Mesenchymal stem cell (in vitro differentiated cells and primary cell): ENCODE results near the gene USP11.
"Not testable (repeated sequence)": the region's sequence is repeated elsewhere in the genome, so short reads cannot be mapped to it uniquely, and the experiment has no call there.

Source experiments
- DNase-seq: peaks from one replicate; pipeline ENCODE4 v3.0.0-alpha.2; 2013
- H2AFZ ChIP-seq: one replicate; pipeline ENCODE4 v1.6.1; 2013; ENCODE audit warnings: low read depth, mild to moderate bottlenecking, control low read depth, inconsistent platforms, low read length, moderate library complexity
- H2AK5ac ChIP-seq: 2 replicates; pipeline ENCODE4 v1.6.1; 2013; ENCODE audit warnings: low read length, moderate library complexity, mild to moderate bottlenecking, inconsistent platforms; ENCODE audit not compliant: severe bottlenecking
- H2BK120ac ChIP-seq: one replicate; pipeline ENCODE4 v1.6.1; 2013; ENCODE audit warnings: low read depth, mild to moderate bottlenecking, inconsistent platforms, low read length, moderate library complexity
- H2BK12ac ChIP-seq, 2 experiments: one replicate each; pipeline ENCODE4 v1.6.1; 2013; ENCODE audit warnings: inconsistent platforms in 2 of 2, low read length in 2 of 2, mild to moderate bottlenecking in 2 of 2, moderate library complexity in 2 of 2, control low read depth in 1 of 2
- H2BK15ac ChIP-seq: one replicate; pipeline ENCODE4 v1.6.1; 2013; ENCODE audit warnings: mild to moderate bottlenecking, low read depth, inconsistent platforms; ENCODE audit not compliant: poor library complexity, severe bottlenecking
- H2BK5ac ChIP-seq: 2 replicates; pipeline ENCODE4 v1.6.1; 2013; ENCODE audit warnings: low read depth, mild to moderate bottlenecking, low read length, control low read depth, inconsistent platforms; ENCODE audit not compliant: poor library complexity, severe bottlenecking
- H3K14ac ChIP-seq, 2 experiments: one replicate each; pipeline ENCODE4 v1.6.1; 2013; ENCODE audit warnings: inconsistent platforms in 2 of 2, low read length in 2 of 2, control low read depth in 1 of 2, mild to moderate bottlenecking in 1 of 2, moderate library complexity in 1 of 2
- H3K18ac ChIP-seq, 2 experiments: one replicate each; pipeline ENCODE4 v1.6.1; 2013; ENCODE audit warnings: inconsistent platforms in 2 of 2, low read length in 2 of 2, control low read depth in 1 of 2, low read depth in 1 of 2, mild to moderate bottlenecking in 1 of 2
- H3K23ac ChIP-seq, 2 experiments: one replicate each; pipeline ENCODE4 v1.6.1; 2013; ENCODE audit warnings: inconsistent platforms in 2 of 2, low read length in 2 of 2, mild to moderate bottlenecking in 2 of 2, moderate library complexity in 2 of 2, control low read depth in 1 of 2
- H3K27ac ChIP-seq: 2 replicates; pipeline ENCODE4 v1.5.1; 2013; ENCODE audit warnings: mild to moderate bottlenecking, moderate library complexity, low read length, control low read depth, inconsistent platforms; ENCODE audit not compliant: poor library complexity, severe bottlenecking
- H3K27me3 ChIP-seq, 2 experiments: 2 replicates each; pipeline versions ENCODE4 v1.6.1 to v1.7.0; 2013; ENCODE audit warnings: low read length in 2 of 2, mild to moderate bottlenecking in 2 of 2, moderate library complexity in 2 of 2, control low read depth in 1 of 2, inconsistent platforms in 1 of 2; ENCODE audit not compliant: control insufficient read depth in 1 of 2, insufficient read depth in 1 of 2
- H3K36me3 ChIP-seq, 2 experiments: 2 replicates each; pipeline versions ENCODE4 v1.6.1 to v1.7.0; 2013; ENCODE audit warnings: low read length in 2 of 2, control low read depth in 1 of 2, inconsistent platforms in 1 of 2, low read depth in 1 of 2, mild to moderate bottlenecking in 1 of 2; ENCODE audit not compliant: insufficient read depth in 2 of 2, control insufficient read depth in 1 of 2
- H3K4ac ChIP-seq, 2 experiments: one replicate each; pipeline ENCODE4 v1.6.1; 2013; ENCODE audit warnings: inconsistent platforms in 2 of 2, low read length in 2 of 2, mild to moderate bottlenecking in 2 of 2, moderate library complexity in 2 of 2, control low read depth in 1 of 2, low read depth in 1 of 2
- H3K4me1 ChIP-seq: 2 replicates; pipeline ENCODE4 v1.6.1; 2013; ENCODE audit warnings: low read depth, low read length, control low read depth; ENCODE audit not compliant: control insufficient read depth, insufficient read depth
- H3K4me2 ChIP-seq: 2 replicates; pipeline ENCODE4 v1.6.1; 2013; ENCODE audit warnings: low read length, mild to moderate bottlenecking, inconsistent platforms; ENCODE audit not compliant: poor library complexity, severe bottlenecking
- H3K4me3 ChIP-seq, 2 experiments: 2 replicates each; pipeline versions ENCODE4 v1.5.1 to v1.7.0; 2013; ENCODE audit warnings: low read length in 2 of 2, mild to moderate bottlenecking in 2 of 2, control low read depth in 1 of 2, low read depth in 1 of 2; ENCODE audit not compliant: insufficient read depth in 1 of 2
- H3K79me1 ChIP-seq: replicated peaks from 2 replicates; pipeline ENCODE4 v1.6.1; 2013; ENCODE audit warnings: mild to moderate bottlenecking, control low read depth, low read length, inconsistent platforms; ENCODE audit not compliant: poor library complexity, severe bottlenecking
- H3K9ac ChIP-seq: 2 replicates; pipeline ENCODE4 v1.7.0; 2013; ENCODE audit warnings: mild to moderate bottlenecking, low read length, moderate library complexity
- H3K9me3 ChIP-seq: 2 replicates; pipeline ENCODE4 v1.7.0; 2013; ENCODE audit warnings: mild to moderate bottlenecking, low read length; ENCODE audit not compliant: control insufficient read depth
- H4K8ac ChIP-seq: one replicate; pipeline ENCODE4 v1.6.1; 2013; ENCODE audit warnings: inconsistent platforms, mild to moderate bottlenecking, low read length, moderate library complexity
- H4K91ac ChIP-seq: one replicate; pipeline ENCODE4 v1.6.1; 2013; ENCODE audit warnings: mild to moderate bottlenecking, low read length, inconsistent platforms
- WGBS: methylation state at CpG from one replicate; pipeline ENCODE4 v1.1.7; 2013; ENCODE audit warnings: mixed read lengths; 5-methylcytosine and 5-hydroxymethylcytosine counted together

Gene USP11

DNA sequence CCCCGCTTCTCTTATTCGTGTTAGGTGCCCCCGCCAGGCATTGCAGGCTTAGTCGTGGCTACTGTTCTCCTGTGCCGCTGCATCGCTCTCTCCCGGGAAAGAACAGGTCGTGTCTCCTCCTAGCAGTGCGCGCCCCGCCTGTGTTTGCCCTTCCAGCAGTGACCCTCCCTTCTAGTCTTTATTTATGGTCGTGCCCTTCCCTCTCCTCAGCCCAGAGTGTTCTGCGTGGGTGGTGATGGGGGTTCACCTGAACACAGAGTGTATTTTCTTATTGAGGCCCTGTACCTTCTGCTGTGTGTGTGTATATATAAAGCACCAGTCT is 15.2 kb downstream of the USP11 start:
- H3K4me1 ChIP-seq: no peaks in the 10 kb centered on the region

DNA sequence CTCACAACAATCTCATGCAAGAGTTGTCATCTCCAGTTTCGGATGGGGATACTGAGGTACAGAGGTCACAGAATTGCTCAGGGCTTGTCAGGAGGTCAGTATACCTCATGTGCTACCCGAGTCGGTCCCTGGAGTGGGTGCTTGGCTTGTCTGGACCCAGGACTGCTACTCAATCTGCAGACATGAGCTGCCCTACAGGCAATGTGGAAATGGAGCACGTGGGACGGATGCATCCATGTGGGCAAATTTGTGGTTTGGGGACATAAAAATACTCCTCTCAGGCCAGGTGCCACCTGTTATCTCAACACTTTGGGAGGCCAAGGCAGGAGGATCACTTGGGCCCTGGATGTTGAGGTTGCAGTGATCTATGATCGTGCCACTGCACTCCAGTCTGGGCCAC is 15.8 kb downstream of the USP11 start:
- H3K4ac ChIP-seq: no peak overlapping the region
- H3K4me1 ChIP-seq: no peaks in the 10 kb centered on the region
- no peak overlapping the region for H3K14ac ChIP-seq
- H2BK12ac ChIP-seq: no peak overlapping the region
- no peak for DNase-seq
- no peak overlapping the region for H2AFZ ChIP-seq
- H2BK15ac ChIP-seq: no peak overlapping the region
- no peak overlapping the region for H2BK120ac ChIP-seq
- H3K18ac ChIP-seq: no peak overlapping the region
- H3K4me2 ChIP-seq: no peak overlapping the region
- no peak overlapping the region for H4K91ac ChIP-seq
- peaks cover 42 to 43% of the 10 kb centered on the region in 2 experiments for H3K36me3 ChIP-seq
- no peak overlapping the region for H3K23ac ChIP-seq
- no peak overlapping the region for H2BK5ac ChIP-seq
- peaks cover 3% of the 10 kb centered on the region for H3K9me3 ChIP-seq
- peaks cover 0 to 46% of the 10 kb centered on the region in 2 experiments for H3K27me3 ChIP-seq
- no peak overlapping the region for H3K4me3 ChIP-seq
- no peak overlapping the region for H4K8ac ChIP-seq
- no peak overlapping the region for H3K9ac ChIP-seq
- no peak overlapping the region for H3K27ac ChIP-seq
- no peak overlapping the region for H2AK5ac ChIP-seq
- H3K79me1 ChIP-seq: peaks cover 3% of the 10 kb centered on the region
- WGBS: 98% methylated on average over 5 of the region's 6 CpGs

More for the DNA sequence above, 15.2 kb downstream of the USP11 start:
- peaks cover 0 to 48% of the 10 kb centered on the region in 2 experiments for H3K27me3 ChIP-seq
- H3K9ac ChIP-seq: no peak overlapping the region
- 100% methylated on average over 5 of the region's 13 CpGs for WGBS
- no peak overlapping the region for H2BK12ac ChIP-seq
- no peak overlapping the region for H2BK5ac ChIP-seq
- H3K18ac ChIP-seq: no peak overlapping the region
- no peak overlapping the region for H3K23ac ChIP-seq
- no peak overlapping the region for H2AK5ac ChIP-seq
- H2BK15ac ChIP-seq: no peak overlapping the region
- H3K4me3 ChIP-seq: no peak overlapping the region
- H3K79me1 ChIP-seq: peaks cover 4% of the 10 kb centered on the region
- no peak overlapping the region for H3K27ac ChIP-seq
- peaks cover 3% of the 10 kb centered on the region for H3K9me3 ChIP-seq
- no peak overlapping the region for H3K4me2 ChIP-seq
- H3K14ac ChIP-seq: no peak overlapping the region
- peaks cover 46 to 47% of the 10 kb centered on the region in 2 experiments for H3K36me3 ChIP-seq
- no peak overlapping the region for H3K4ac ChIP-seq
- no peak overlapping the region for H2AFZ ChIP-seq
- H4K91ac ChIP-seq: no peak overlapping the region
- H2BK120ac ChIP-seq: no peak overlapping the region
- no peak overlapping the region for H4K8ac ChIP-seq
- DNase-seq: no peak

DNA sequence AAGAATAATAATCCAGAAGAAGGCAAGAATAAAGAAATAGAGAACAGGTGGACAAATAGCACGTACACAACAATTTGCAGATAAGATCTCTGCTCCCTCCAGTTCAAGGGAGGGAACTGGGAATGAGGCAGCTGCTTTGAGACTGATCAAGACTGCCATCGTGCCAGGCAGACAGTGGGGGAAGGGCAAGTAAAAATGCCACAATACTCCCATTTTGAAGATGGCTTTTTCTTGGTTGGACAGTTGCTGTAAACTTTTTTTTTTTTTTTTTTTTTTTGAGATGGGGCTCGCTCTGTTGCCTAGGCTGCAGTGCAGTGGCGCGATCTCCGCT is 17.2 kb downstream of the USP11 start:
- Histone ChIP-seq H2BK5ac (no peak overlapping the region), H3K9me3 (peaks cover 12% of the 10 kb centered on the region), H3K4me3 (no peak overlapping the region), H2BK12ac (no peak overlapping the region), H2AFZ (no peak overlapping the region), H3K9ac (no peak overlapping the region), H3K27me3 (peaks cover 0 to 43% of the 10 kb centered on the region in 2 experiments), H2AK5ac (no peak overlapping the region), H3K4me2 (no peak overlapping the region), H3K36me3 (peaks cover 28 to 32% of the 10 kb centered on the region in 2 experiments), H3K79me1 (no peaks in the 10 kb centered on the region), H2BK120ac (no peak overlapping the region), H3K23ac (no peak overlapping the region), H3K18ac (no peak overlapping the region), H3K4ac (no peak overlapping the region), H3K4me1 (no peaks in the 10 kb centered on the region), H2BK15ac (no peak overlapping the region), H4K8ac (no peak overlapping the region), H3K27ac (no peak overlapping the region), H3K14ac (no peak overlapping the region), H4K91ac (no peak overlapping the region)
- WGBS: 100% methylated on average over 5 of the region's 6 CpGs
- DNase-seq: no peak

DNA sequence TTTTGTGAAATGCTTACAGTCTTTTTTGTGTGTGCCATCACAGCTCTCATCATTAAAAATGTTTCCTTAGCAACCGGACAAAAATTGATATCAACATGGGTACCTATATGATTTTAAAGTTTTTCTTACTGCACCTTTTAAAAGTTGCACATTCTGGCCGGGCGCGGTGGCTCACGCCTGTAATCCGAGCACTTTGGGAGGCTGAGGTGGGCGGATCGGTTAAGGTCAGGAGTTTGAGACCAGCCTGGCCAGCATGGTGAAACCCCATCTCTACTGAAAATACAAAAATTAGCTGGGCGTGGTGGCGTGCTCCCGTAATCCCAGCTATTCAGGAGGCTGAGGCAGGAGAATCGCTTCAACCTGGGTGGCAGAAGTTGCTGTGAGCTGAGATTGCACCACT is 24.8 kb downstream of the USP11 start:
- DNase-seq, H2BK15ac ChIP-seq, H3K4me2 ChIP-seq, H2BK12ac ChIP-seq, H3K18ac ChIP-seq, H3K27ac ChIP-seq, H2AK5ac ChIP-seq, H2BK5ac ChIP-seq, H3K14ac ChIP-seq, H3K9ac ChIP-seq, H3K4me3 ChIP-seq, H2AFZ ChIP-seq, H3K23ac ChIP-seq, H4K91ac ChIP-seq, H4K8ac ChIP-seq, H3K36me3 ChIP-seq, H2BK120ac ChIP-seq, H3K79me1 ChIP-seq, H3K4ac ChIP-seq, H3K4me1 ChIP-seq: not testable (repeated sequence)
- peaks cover 13% of the 10 kb centered on the region for H3K9me3 ChIP-seq
- peaks cover 0 to 50% of the 10 kb centered on the region in 2 experiments for H3K27me3 ChIP-seq
- 92% methylated on average over 11 of the region's 12 CpGs for WGBS
